Measurements from ENCODE around the gene RASSF10. TPM values are rescaled to one million over a fixed set of nuclear protein-coding genes. Genes with fewer than 3 reads are reported as not detected.

The RASSF10 gene
- total RNA-seq, 1 donor from 2014 or later = 2.0 TPM

DNA sequence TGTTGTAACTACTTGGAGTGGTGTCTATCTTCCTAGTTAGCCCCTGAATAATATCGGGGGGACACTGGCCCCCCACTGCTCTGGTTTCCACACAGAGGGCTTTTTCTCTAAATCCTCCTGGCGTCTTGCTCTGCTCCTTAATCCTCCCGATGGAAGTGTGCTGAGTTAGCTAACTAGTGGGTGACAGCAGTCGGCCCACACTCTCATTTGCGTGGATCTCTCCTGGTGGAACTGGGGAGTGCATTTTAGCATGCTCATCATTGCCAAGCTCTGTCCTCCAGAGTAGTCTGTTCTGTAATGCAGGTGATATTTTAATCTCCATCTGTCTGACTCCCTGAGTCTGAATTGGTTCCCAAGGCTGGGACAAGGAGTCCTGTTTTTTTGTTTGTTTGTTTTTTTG lies 46.1 kb upstream of the RASSF10 start:
- Mint-ChIP-seq H3K4me3 (ENCODE audit: unreplicated experiment) (no peak overlapping the region), H3K27ac (ENCODE audit: unreplicated experiment) (no peak overlapping the region), H3K9me3 (ENCODE audit: unreplicated experiment) (no peaks in the 10 kb centered on the region), H3K27me3 (ENCODE audit: low read depth, unreplicated experiment) (peaks cover 13% of the 10 kb centered on the region), H3K4me1 (ENCODE audit: low read depth, unreplicated experiment) (peaks cover 9% of the 10 kb centered on the region), H3K36me3 (ENCODE audit: low read depth, unreplicated experiment) (no peaks in the 10 kb centered on the region)
- H3K9ac ChIP-seq (ENCODE audit: low read length) = no peak overlapping the region
- H2AFZ ChIP-seq (ENCODE audit: low read depth, low read length) = no peak overlapping the region
- no peaks in the 10 kb centered on the region for H3K79me2 ChIP-seq (ENCODE audit: insufficient read depth, low read length)
- peaks cover 2% of the 10 kb centered on the region for H3K4me1 ChIP-seq (ENCODE audit: insufficient read depth, low read length)
- TF ChIP-seq EZH2 (IDR thresholded peaks at IDR 0.05; ENCODE audit: insufficient read depth, low read length) = no peak
- TF ChIP-seq, protein P1, sequence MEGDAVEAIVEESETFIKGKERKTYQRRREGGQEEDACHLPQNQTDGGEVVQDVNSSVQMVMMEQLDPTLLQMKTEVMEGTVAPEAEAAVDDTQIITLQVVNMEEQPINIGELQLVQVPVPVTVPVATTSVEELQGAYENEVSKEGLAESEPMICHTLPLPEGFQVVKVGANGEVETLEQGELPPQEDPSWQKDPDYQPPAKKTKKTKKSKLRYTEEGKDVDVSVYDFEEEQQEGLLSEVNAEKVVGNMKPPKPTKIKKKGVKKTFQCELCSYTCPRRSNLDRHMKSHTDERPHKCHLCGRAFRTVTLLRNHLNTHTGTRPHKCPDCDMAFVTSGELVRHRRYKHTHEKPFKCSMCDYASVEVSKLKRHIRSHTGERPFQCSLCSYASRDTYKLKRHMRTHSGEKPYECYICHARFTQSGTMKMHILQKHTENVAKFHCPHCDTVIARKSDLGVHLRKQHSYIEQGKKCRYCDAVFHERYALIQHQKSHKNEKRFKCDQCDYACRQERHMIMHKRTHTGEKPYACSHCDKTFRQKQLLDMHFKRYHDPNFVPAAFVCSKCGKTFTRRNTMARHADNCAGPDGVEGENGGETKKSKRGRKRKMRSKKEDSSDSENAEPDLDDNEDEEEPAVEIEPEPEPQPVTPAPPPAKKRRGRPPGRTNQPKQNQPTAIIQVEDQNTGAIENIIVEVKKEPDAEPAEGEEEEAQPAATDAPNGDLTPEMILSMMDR (IDR thresholded peaks at IDR 0.05; ENCODE audit: insufficient read depth, low read depth, low read length) = no peak
- DNase-seq (ENCODE audit: low read depth) (no peak), FAIRE-seq (no peak)
- H4K20me1 ChIP-seq (ENCODE audit: insufficient read depth, low read length) = no peaks in the 10 kb centered on the region
- no peak overlapping the region for H3K27ac ChIP-seq (ENCODE audit: low read depth, low read length)
- no peak overlapping the region for H3K4me2 ChIP-seq (ENCODE audit: low read length)
- H3K9me3 ChIP-seq (ENCODE audit: insufficient read depth, low read depth, low read length) = no peaks in the 10 kb centered on the region
- no peaks in the 10 kb centered on the region for H3K36me3 ChIP-seq (ENCODE audit: insufficient read depth, low read length)
- H3K27me3 ChIP-seq (ENCODE audit: insufficient read depth, low read length) = peaks cover 11% of the 10 kb centered on the region
- H3K4me3 ChIP-seq (ENCODE audit: insufficient read depth, low read depth, low read length) = no peak overlapping the region

DNA sequence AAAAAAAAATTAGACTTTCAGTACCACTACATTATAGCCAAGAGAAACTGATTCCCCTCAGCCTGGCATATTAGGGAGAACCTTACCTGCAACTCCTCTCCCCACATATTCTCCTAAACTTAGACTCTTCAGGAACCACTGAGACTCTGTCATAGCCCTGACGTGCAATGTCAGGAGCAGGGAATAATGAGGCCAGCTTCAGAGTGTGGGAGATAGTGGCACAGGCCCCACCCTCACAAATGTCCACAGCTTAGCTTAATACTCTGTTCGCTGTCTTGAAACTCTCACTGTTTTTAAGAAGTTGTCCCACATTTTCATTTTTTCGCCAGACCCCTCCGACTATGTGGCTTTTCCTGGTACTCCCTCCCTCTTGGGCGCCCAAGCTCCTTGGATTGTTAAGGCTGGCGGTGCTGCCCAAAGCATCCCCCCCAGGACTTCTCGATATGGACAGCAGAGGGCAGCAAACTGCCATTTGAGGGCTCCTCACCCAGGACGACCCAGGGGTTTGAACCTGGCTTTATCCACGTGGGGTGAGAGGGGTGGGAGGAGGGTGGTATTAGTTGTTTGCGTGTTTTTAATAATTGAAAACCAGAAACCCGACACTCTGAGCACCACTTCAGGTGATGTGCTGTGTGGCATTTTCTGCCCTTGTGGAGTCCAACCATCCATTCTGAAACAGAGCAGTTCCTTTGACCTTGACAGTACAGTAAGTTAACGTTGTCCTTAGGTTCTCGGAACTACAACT lies 45.2 kb upstream of the RASSF10 start:
- no peak overlapping the region for H3K4me3 ChIP-seq (ENCODE audit: insufficient read depth, low read depth, low read length)
- H3K9me3 ChIP-seq (ENCODE audit: insufficient read depth, low read depth, low read length) = no peaks in the 10 kb centered on the region
- DNase-seq (ENCODE audit: low read depth) (no peak), FAIRE-seq (peak; percentile 47)
- Mint-ChIP-seq H3K27me3 (ENCODE audit: low read depth, unreplicated experiment) (peaks cover 14% of the 10 kb centered on the region), H3K9me3 (ENCODE audit: unreplicated experiment) (no peaks in the 10 kb centered on the region), H3K4me3 (ENCODE audit: unreplicated experiment) (no peak overlapping the region), H3K36me3 (ENCODE audit: low read depth, unreplicated experiment) (no peaks in the 10 kb centered on the region), H3K4me1 (ENCODE audit: low read depth, unreplicated experiment) (peaks cover 12% of the 10 kb centered on the region), H3K27ac (ENCODE audit: unreplicated experiment) (peak overlapping the region; percentile 87)
- H4K20me1 ChIP-seq (ENCODE audit: insufficient read depth, low read length) = no peaks in the 10 kb centered on the region
- peaks cover 2% of the 10 kb centered on the region for H3K4me1 ChIP-seq (ENCODE audit: insufficient read depth, low read length)
- H2AFZ ChIP-seq (ENCODE audit: low read depth, low read length) = peak overlapping the region; percentile 49
- H3K9ac ChIP-seq (ENCODE audit: low read length) = no peak overlapping the region
- TF ChIP-seq, protein P1 (IDR thresholded peaks at IDR 0.05; ENCODE audit: insufficient read depth, low read depth, low read length) = peak; percentile 85
- no peak for TF ChIP-seq EZH2 (IDR thresholded peaks at IDR 0.05; ENCODE audit: insufficient read depth, low read length)
- no peak overlapping the region for H3K27ac ChIP-seq (ENCODE audit: low read depth, low read length)
- no peaks in the 10 kb centered on the region for H3K36me3 ChIP-seq (ENCODE audit: insufficient read depth, low read length)
- H3K4me2 ChIP-seq (ENCODE audit: low read length) = peak overlapping the region; percentile 32
- H3K27me3 ChIP-seq (ENCODE audit: insufficient read depth, low read length) = peaks cover 11% of the 10 kb centered on the region
- no peaks in the 10 kb centered on the region for H3K79me2 ChIP-seq (ENCODE audit: insufficient read depth, low read length)

DNA sequence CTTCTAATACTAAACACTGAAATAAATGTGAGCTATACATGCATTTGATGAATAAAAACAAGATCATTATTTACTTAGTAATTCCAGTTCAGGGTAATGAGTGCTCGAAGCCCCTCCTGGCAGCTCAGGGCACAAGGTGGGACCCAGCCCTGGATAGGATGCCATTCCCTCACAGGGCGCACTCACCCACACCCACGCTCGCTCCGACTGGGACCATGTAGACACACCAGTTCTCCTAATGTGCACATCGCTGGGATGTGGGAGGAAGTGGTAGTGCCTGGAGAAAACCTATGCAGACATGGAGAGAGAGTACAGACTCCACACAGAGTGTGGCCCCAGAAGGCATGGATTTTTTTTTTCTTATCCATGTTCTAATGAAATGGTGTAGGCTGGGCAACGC lies 44.5 kb upstream of the RASSF10 start:
- Mint-ChIP-seq H3K4me3 (ENCODE audit: unreplicated experiment) (no peak overlapping the region), H3K27ac (ENCODE audit: unreplicated experiment) (no peak overlapping the region), H3K27me3 (ENCODE audit: low read depth, unreplicated experiment) (peaks cover 14% of the 10 kb centered on the region), H3K9me3 (ENCODE audit: unreplicated experiment) (no peaks in the 10 kb centered on the region), H3K36me3 (ENCODE audit: low read depth, unreplicated experiment) (no peaks in the 10 kb centered on the region), H3K4me1 (ENCODE audit: low read depth, unreplicated experiment) (peaks cover 12% of the 10 kb centered on the region)
- H3K79me2 ChIP-seq (ENCODE audit: insufficient read depth, low read length) = no peaks in the 10 kb centered on the region
- no peak overlapping the region for H3K4me2 ChIP-seq (ENCODE audit: low read length)
- H4K20me1 ChIP-seq (ENCODE audit: insufficient read depth, low read length) = no peaks in the 10 kb centered on the region
- H3K27me3 ChIP-seq (ENCODE audit: insufficient read depth, low read length) = peaks cover 11% of the 10 kb centered on the region
- DNase-seq (ENCODE audit: low read depth) = no peak
- TF ChIP-seq, protein P1 (IDR thresholded peaks at IDR 0.05; ENCODE audit: insufficient read depth, low read depth, low read length) = no peak
- TF ChIP-seq EZH2 (IDR thresholded peaks at IDR 0.05; ENCODE audit: insufficient read depth, low read length) = no peak
- H3K9ac ChIP-seq (ENCODE audit: low read length) = no peak overlapping the region
- no peaks in the 10 kb centered on the region for H3K9me3 ChIP-seq (ENCODE audit: insufficient read depth, low read depth, low read length)
- H3K36me3 ChIP-seq (ENCODE audit: insufficient read depth, low read length) = no peaks in the 10 kb centered on the region
- no peak overlapping the region for H3K4me3 ChIP-seq (ENCODE audit: insufficient read depth, low read depth, low read length)
- peaks cover 2% of the 10 kb centered on the region for H3K4me1 ChIP-seq (ENCODE audit: insufficient read depth, low read length)
- H3K27ac ChIP-seq (ENCODE audit: low read depth, low read length) = no peak overlapping the region
- FAIRE-seq = no peak
- H2AFZ ChIP-seq (ENCODE audit: low read depth, low read length) = no peak overlapping the region
